ENCODE measurements around the gene ITPA. TPM values are rescaled to one million over a fixed set of nuclear protein-coding genes. Genes with fewer than 3 reads are reported as not detected.

The ITPA gene
- total and polyA plus RNA-seq, 2 of the 13 experiments (the other 11 are each of a cell fraction or from before 2014, with no cell fraction given) = 60.1 to 103 TPM

DNA sequence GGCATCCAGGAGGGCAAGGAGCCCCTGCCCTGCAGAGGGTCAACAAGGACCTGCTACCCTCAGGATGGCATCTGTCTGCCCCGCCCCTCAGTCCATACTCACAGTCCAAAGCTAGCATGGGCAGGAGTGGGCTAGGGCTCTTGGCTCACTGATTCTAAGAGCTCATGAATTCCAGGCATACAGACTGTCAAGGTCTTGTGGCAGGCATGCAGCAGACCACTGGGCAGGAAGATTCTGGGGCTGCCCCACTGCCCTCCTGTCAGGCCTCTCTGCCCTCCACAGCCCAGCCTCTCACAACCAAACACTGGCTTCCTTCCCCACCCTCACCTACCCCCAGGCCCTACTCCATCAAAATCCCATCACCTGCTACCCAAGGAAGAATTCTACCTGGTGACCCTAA, 35.3 kb downstream of the ITPA start:
- Histone ChIP-seq H3K9me3 (ENCODE audit: low read length) (no peaks in the 10 kb centered on the region), H3K9ac (ENCODE audit: insufficient read depth, low read depth, low read length) (no peak overlapping the region), H3K36me3 (replicated peaks in 1 of 2; ENCODE audit: control insufficient read depth in 1 of 2, insufficient read depth in 2 of 2, low read length in 2 of 2) (no peaks in the 10 kb centered on the region), H3K27ac (ENCODE audit: extremely low read length, insufficient read depth, low read length) (no peak overlapping the region), H3K4me1 (ENCODE audit: insufficient read depth, low read length) (peaks cover 69% of the 10 kb centered on the region), H2AFZ (ENCODE audit: low read length) (no peak overlapping the region), H4K20me1 (ENCODE audit: insufficient read depth, low read length) (no peaks in the 10 kb centered on the region), H3K4me3 (replicated peaks in 1 of 3; ENCODE audit: insufficient read depth in 1 of 3, low read depth in 2 of 3, low read length in 3 of 3) (no peak overlapping the region), H3K79me2 (ENCODE audit: insufficient read depth, low read length) (no peaks in the 10 kb centered on the region), H3K4me2 (ENCODE audit: low read depth, low read length) (no peak overlapping the region; the same call in 1 of the 2 replicates), H3K27me3 (ENCODE audit: control insufficient read depth in 1 of 2, insufficient read depth in 2 of 2, low read length in 2 of 2) (peaks cover 7 to 30% of the 10 kb centered on the region in 2 experiments)
- no peak for FAIRE-seq
- 40% methylated on average over 1 of the region's 1 CpG for WGBS (ENCODE audit: low lambda C conversion rate)
- no peak for DNase-seq (ENCODE audit: low spot score)
- ChIA-PET CTCF (ENCODE audit: low intra/inter-chr PET ratio, low total read pairs) (interaction anchor here (1.5 kb wide), 1 partner anchor 26 kb away, joined by 4 read pairs; no protein-coding TSS in a partner anchor), POLR2A (interaction anchor here (4.6 kb wide), 1 partner anchor 22 kb away, joined by 26 read pairs; no protein-coding TSS in a partner anchor)
- peak; percentile 51 for ATAC-seq
- no TSS peak for BruUV-seq (replicated peaks)
- intact Hi-C loops (cut with micrococcal nuclease; ENCODE audit: unreplicated experiment) (loop anchor here (10.0 kb wide), 1 partner anchor 80 kb away; no protein-coding TSS in a partner anchor), in situ Hi-C loops (cut with HindIII; ENCODE audit: extremely low pct_ligation_motif_present, low pct_unique_long_range_greater_than_20kb) (no loop called here)
- TF ChIP-seq SCMH1 (CRISPR knock-in tag; IDR thresholded peaks at IDR 0.05; ENCODE audit: borderline replicate concordance) (no peak), ARID5B (CRISPR knock-in tag; IDR thresholded peaks at IDR 0.05) (0 out of 2 replicates have a peak, but pooled peaks have one; percentile 6), KDM1A (CRISPR knock-in tag; IDR thresholded peaks at IDR 0.05) (no peak), HCFC1 (IDR thresholded peaks at IDR 0.05; ENCODE audit: low read depth, low read length) (no peak), ZNF891 (CRISPR knock-in tag; IDR thresholded peaks at IDR 0.05) (peak; percentile 89; the same call in 1 of the 2 replicates), DNMT3B (CRISPR knock-in tag; conservative IDR thresholded peaks at IDR 0.05) (no peak), TEAD3 (CRISPR knock-in tag; optimal IDR thresholded peaks at IDR 0.05; ENCODE audit: borderline replicate concordance) (peak; percentile 75), MZF1 (CRISPR knock-in tag; IDR thresholded peaks at IDR 0.05; ENCODE audit: borderline replicate concordance) (0 out of 2 replicates have a peak, but pooled peaks have one; percentile 58), NRL (CRISPR knock-in tag; IDR thresholded peaks at IDR 0.05; ENCODE audit: borderline replicate concordance) (0 out of 2 replicates have a peak, but pooled peaks have one; percentile 74), ZNF572 (CRISPR knock-in tag; IDR thresholded peaks at IDR 0.05) (0 out of 2 replicates have a peak, but pooled peaks have one; percentile 22), ZNF746 (CRISPR knock-in tag; IDR thresholded peaks at IDR 0.05) (0 out of 2 replicates have a peak, but pooled peaks have one; percentile 33), CCDC6 (CRISPR knock-in tag; IDR thresholded peaks at IDR 0.05) (no peak), ZNF280B (CRISPR knock-in tag; IDR thresholded peaks at IDR 0.05; ENCODE audit: borderline replicate concordance) (0 out of 2 replicates have a peak, but pooled peaks have one; percentile 54)
- TF ChIP-seq, protein P1, sequence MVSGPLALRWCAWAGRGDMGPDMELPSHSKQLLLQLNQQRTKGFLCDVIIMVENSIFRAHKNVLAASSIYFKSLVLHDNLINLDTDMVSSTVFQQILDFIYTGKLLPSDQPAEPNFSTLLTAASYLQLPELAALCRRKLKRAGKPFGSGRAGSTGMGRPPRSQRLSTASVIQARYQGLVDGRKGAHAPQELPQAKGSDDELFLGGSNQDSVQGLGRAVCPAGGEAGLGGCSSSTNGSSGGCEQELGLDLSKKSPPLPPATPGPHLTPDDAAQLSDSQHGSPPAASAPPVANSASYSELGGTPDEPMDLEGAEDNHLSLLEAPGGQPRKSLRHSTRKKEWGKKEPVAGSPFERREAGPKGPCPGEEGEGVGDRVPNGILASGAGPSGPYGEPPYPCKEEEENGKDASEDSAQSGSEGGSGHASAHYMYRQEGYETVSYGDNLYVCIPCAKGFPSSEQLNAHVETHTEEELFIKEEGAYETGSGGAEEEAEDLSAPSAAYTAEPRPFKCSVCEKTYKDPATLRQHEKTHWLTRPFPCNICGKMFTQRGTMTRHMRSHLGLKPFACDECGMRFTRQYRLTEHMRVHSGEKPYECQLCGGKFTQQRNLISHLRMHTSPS (CRISPR knock-in tag; IDR thresholded peaks at IDR 0.05; ENCODE audit: low read depth) = peak; percentile 67; the same call in 1 of the 2 replicates

Measured in HepG2 (cell line).